Left ventricle myocardium inferior (tissue), 1 donor: ENCODE measurements around the gene SMIM41. TPM values are rescaled to one million over a fixed set of nuclear protein-coding genes. Genes with fewer than 3 reads are reported as not detected.

Experiments
- DNase-seq: peaks from one replicate; pipeline ENCODE4 v3.0.0-alpha.2; 2020
- H3K27ac ChIP-seq: fragments of 200-600 bp; replicated peaks from 2 replicates; pipeline ENCODE4 v1.8.0; 2021
- H3K27me3 ChIP-seq: fragments of 200-600 bp; 2 replicates; pipeline ENCODE4 v1.8.0; 2021; ENCODE audit warnings: low read depth
- H3K36me3 ChIP-seq: fragments of 200-600 bp; 2 replicates; pipeline ENCODE4 v1.8.0; 2021
- H3K4me1 ChIP-seq: fragments of 200-600 bp; 2 replicates; pipeline ENCODE4 v1.8.0; 2021
- H3K4me3 ChIP-seq: fragments of 200-600 bp; 2 replicates; pipeline ENCODE4 v1.8.0; 2021; ENCODE audit warnings: mild to moderate bottlenecking, moderate library complexity
- H3K9me3 ChIP-seq: fragments of 200-600 bp; replicated peaks from 2 replicates; pipeline ENCODE4 v1.8.0; 2021
- CTCF ChIP-seq: fragments of 200-600 bp; IDR thresholded peaks from 2 replicates; pipeline ENCODE4 v1.8.0; 2021; ENCODE audit warnings: antibody characterized with exemption, mild to moderate bottlenecking, borderline replicate concordance
- intact Hi-C: fragments of 100-400 bp; cut with micrococcal nuclease; formaldehyde crosslinking; loops from one replicate; pipeline ENCODE4 v1.11.0; 2022
- total RNA-seq: library from RNA; stranded (reverse); fragmentation: NEBNext Ultra II Directional; extraction: Animal tissue kit (Norgen Biotek cat#: 25700); gene quantifications from one replicate; pipeline ENCODE4 v1.2.1, GENCODE V29; 2021
- donor health status: DM: no; HTN: yes; CAD: no; lungs with severe emphysema.

SMIM41 gene
- total RNA-seq, 1 donor from 2014 or later = 0.30 TPM

- Histone ChIP-seq H3K36me3 (peaks cover 24% of the 10 kb centered on the region), H3K27ac (peak overlapping the region; percentile 93), H3K9me3 (no peaks in the 10 kb centered on the region), H3K4me3 (peak overlapping the region; percentile 100), H3K4me1 (peaks cover 59% of the 10 kb centered on the region), H3K27me3 (no peaks in the 10 kb centered on the region)
- no peak for DNase-seq
- TF ChIP-seq CTCF = no peak
- intact Hi-C loops = no loop called here
Observed at GRCh38 chr12:52070185-52070925, 9.1 kb upstream of the SMIM41 start.

- peak; percentile 70 for DNase-seq
Observed at GRCh38 chr12:52073531-52074381, 5.7 kb upstream of the SMIM41 start.

GRCh38 chr12:52074971-52075724, 4.4 kb upstream of the SMIM41 start:
- no peak for DNase-seq
- H3K4me1 ChIP-seq = peaks cover 56% of the 10 kb centered on the region
- no peak overlapping the region for H3K27ac ChIP-seq
- H3K27me3 ChIP-seq = no peaks in the 10 kb centered on the region
- intact Hi-C loops = no loop called here
- no peaks in the 10 kb centered on the region for H3K9me3 ChIP-seq
- H3K4me3 ChIP-seq = no peak overlapping the region
- peaks cover 54% of the 10 kb centered on the region for H3K36me3 ChIP-seq
- TF ChIP-seq CTCF = no peak

More at GRCh38 chr12:52073531-52074381, 5.7 kb upstream of the SMIM41 start:
- Histone ChIP-seq H3K36me3 (peaks cover 54% of the 10 kb centered on the region), H3K4me3 (no peak overlapping the region), H3K27me3 (no peaks in the 10 kb centered on the region), H3K4me1 (peaks cover 63% of the 10 kb centered on the region), H3K27ac (peak overlapping the region; percentile 37), H3K9me3 (no peaks in the 10 kb centered on the region)
- no peak for TF ChIP-seq CTCF
- intact Hi-C loops = no loop called here

GRCh38 chr12:52076811-52077210, 2.7 kb upstream of the SMIM41 start:
- Histone ChIP-seq H3K27ac (no peak overlapping the region), H3K4me1 (peaks cover 56% of the 10 kb centered on the region), H3K36me3 (peaks cover 54% of the 10 kb centered on the region), H3K27me3 (no peaks in the 10 kb centered on the region), H3K4me3 (no peak overlapping the region), H3K9me3 (no peaks in the 10 kb centered on the region)
- no peak for TF ChIP-seq CTCF
- intact Hi-C loops = no loop called here
- no peak for DNase-seq

- Histone ChIP-seq H3K4me1 (peaks cover 58% of the 10 kb centered on the region), H3K27me3 (no peaks in the 10 kb centered on the region), H3K27ac (no peak overlapping the region), H3K4me3 (no peak overlapping the region), H3K36me3 (peaks cover 45% of the 10 kb centered on the region), H3K9me3 (no peaks in the 10 kb centered on the region)
- DNase-seq = no peak
- no peak for TF ChIP-seq CTCF
- intact Hi-C loops = no loop called here
Observed at GRCh38 chr12:52078276-52078675, 1.2 kb upstream of the SMIM41 start.
